HG02610 (cell line): Measurements from ENCODE around the gene PTK6.
"Not testable (repeated sequence)": the region's sequence is repeated elsewhere in the genome, so short reads cannot be mapped to it uniquely, and the experiment has no call there.

Experiments
- ATAC-seq: cut with Tn5 transposase; IDR thresholded peaks from one replicate; pipeline ENCODE4 v1.9.1; 2021; ENCODE audit warnings: mild to moderate bottlenecking, moderate library complexity; ENCODE audit not compliant: unreplicated experiment

The PTK6 gene

GRCh38 chr20:63483834-63484233, 53.3 kb downstream of the PTK6 start:
- ATAC-seq: no peak

GRCh38 chr20:63482021-63482587, 55.1 kb downstream of the PTK6 start:
- ATAC-seq: no peak

GRCh38 chr20:63481503-63481902, 55.7 kb downstream of the PTK6 start:
- no peak for ATAC-seq

- ATAC-seq: not testable (repeated sequence)
Observed at GRCh38 chr20:63479695-63480419, 57.3 kb downstream of the PTK6 start.

- ATAC-seq: no peak
Observed at GRCh38 chr20:63478346-63479302, 58.6 kb downstream of the PTK6 start.
